Osteoblast (primary cell): ENCODE measurements around the gene NOVA2. TPM values are rescaled to one million over a fixed set of nuclear protein-coding genes. Genes with fewer than 3 reads are reported as not detected.

ENCODE experiments used
- DNase-seq: peaks from one replicate; pipeline ENCODE4 v3.0.0; 2011; ENCODE audit warnings: low spot score, mixed read lengths; ENCODE audit not compliant: insufficient read length; ENCODE audit errors: missing footprints
- H2AFZ ChIP-seq: 2 replicates; pipeline ENCODE4 v1.6.0; 2011; ENCODE audit warnings: mild to moderate bottlenecking, low read length
- H3K27ac ChIP-seq: 2 replicates; pipeline ENCODE4 v1.5.1; 2011; ENCODE audit warnings: mild to moderate bottlenecking, low read depth, low read length, moderate library complexity
- H3K27me3 ChIP-seq: 2 replicates; pipeline ENCODE4 v1.6.0; 2012; ENCODE audit warnings: mild to moderate bottlenecking, control low read depth, inconsistent platforms, low read length, moderate library complexity; ENCODE audit not compliant: insufficient read depth
- H3K36me3 ChIP-seq: 2 replicates; pipeline ENCODE4 v1.5.1; 2011; ENCODE audit warnings: mild to moderate bottlenecking, low read length, control low read depth, moderate library complexity; ENCODE audit not compliant: insufficient read depth
- H3K4me1 ChIP-seq: 2 replicates; pipeline ENCODE4 v1.5.1; 2011; ENCODE audit warnings: mild to moderate bottlenecking, low read length, control low read depth, moderate library complexity; ENCODE audit not compliant: insufficient read depth
- H3K4me2 ChIP-seq: 2 replicates; pipeline ENCODE4 v1.6.0; 2011; ENCODE audit warnings: mild to moderate bottlenecking, low read length; ENCODE audit not compliant: insufficient read depth
- H3K4me3 ChIP-seq: fragments of 200-600 bp; sonication (generic); 3 replicates; pipeline ENCODE4 v1.5.1; 2012; ENCODE audit warnings: mild to moderate bottlenecking, low read length, inconsistent platforms; ENCODE audit not compliant: insufficient read depth
- H3K79me2 ChIP-seq: 2 replicates; pipeline ENCODE4 v1.6.0; 2012; ENCODE audit warnings: mild to moderate bottlenecking, low read length, control low read depth, inconsistent platforms; ENCODE audit not compliant: insufficient read depth
- H3K9me3 ChIP-seq: 2 replicates; pipeline ENCODE4 v1.5.1; 2011; ENCODE audit warnings: low read depth, low read length, control low read depth
- H4K20me1 ChIP-seq: 2 replicates; pipeline ENCODE4 v1.6.0; 2012; ENCODE audit warnings: mild to moderate bottlenecking, low read length, control low read depth; ENCODE audit not compliant: insufficient read depth
- CTCF ChIP-seq: IDR thresholded peaks from 2 replicates; pipeline ENCODE4 v1.5.1; 2011; ENCODE audit warnings: mild to moderate bottlenecking, low read depth, low read length, moderate library complexity; ENCODE audit errors: extremely low read depth
- total RNA-seq: library from RNA; depleted of rRNA; stranded (reverse); fragments of >200 nt; gene quantifications from 2 replicates; pipeline ENCODE4 v1.2.3, GENCODE V29; 2012

Gene NOVA2
- total RNA-seq, 1 donor: not detected

DNA sequence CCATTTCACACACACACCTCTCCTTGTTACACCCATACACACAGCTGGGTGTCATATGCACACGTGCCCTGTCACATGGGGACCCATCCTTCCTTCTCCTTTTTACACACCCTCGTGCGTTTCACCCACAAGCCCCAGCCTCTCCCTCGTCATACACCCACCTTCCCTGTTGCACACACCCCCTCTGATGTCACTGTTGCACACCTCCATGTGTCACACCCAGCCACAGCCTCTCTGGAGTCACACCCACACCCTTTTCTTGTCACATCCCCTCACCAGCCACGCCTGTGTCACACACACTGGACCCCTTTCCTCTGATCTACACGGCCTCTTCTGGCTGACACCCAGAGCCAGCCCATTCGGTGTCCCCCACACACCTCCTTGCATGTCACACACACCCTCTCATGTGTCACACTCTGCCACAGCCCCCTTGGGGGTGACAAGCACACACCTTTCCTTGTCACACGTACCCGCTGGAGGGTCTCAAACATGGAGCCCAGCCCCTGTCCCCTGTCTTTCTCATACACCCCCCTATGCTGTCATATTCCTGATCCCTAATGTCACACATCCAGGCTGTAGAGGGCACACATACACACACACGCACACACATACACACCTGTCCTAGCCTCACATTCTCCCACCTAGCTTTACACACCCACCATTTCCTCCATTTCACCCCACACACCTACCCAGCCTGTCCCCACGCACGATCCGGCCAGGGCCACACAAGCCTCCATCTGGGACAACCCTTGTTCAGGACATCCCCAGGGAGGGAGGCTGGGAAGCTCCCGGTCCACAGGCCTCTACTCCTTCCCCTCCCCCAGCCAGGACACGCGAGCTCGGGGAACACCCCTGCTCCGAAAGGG, 1.4 kb downstream of the NOVA2 start:
- Histone ChIP-seq H3K36me3 (no peaks in the 10 kb centered on the region), H4K20me1 (no peaks in the 10 kb centered on the region), H2AFZ (no peak overlapping the region), H3K9me3 (no peaks in the 10 kb centered on the region), H3K27me3 (peaks cover 48% of the 10 kb centered on the region), H3K4me2 (no peak overlapping the region), H3K27ac (no peak overlapping the region), H3K79me2 (no peaks in the 10 kb centered on the region), H3K4me1 (no peaks in the 10 kb centered on the region), H3K4me3 (no peak overlapping the region)
- peak; percentile 83 for DNase-seq
- TF ChIP-seq CTCF: no peak

- H4K20me1 ChIP-seq: no peaks in the 10 kb centered on the region
Measured at GRCh38 chr19:45971260-45971902, 2.3 kb downstream of the NOVA2 start.

GRCh38 chr19:45969676-45970075, 4.0 kb downstream of the NOVA2 start:
- Histone ChIP-seq H3K4me3 (no peak overlapping the region), H3K36me3 (no peaks in the 10 kb centered on the region), H3K9me3 (no peaks in the 10 kb centered on the region), H3K27ac (no peak overlapping the region), H4K20me1 (no peaks in the 10 kb centered on the region), H3K79me2 (no peaks in the 10 kb centered on the region), H3K4me1 (no peaks in the 10 kb centered on the region), H2AFZ (no peak overlapping the region), H3K27me3 (peaks cover 43% of the 10 kb centered on the region), H3K4me2 (no peak overlapping the region)
- DNase-seq: no peak
- no peak for TF ChIP-seq CTCF

More at GRCh38 chr19:45971260-45971902, 2.3 kb downstream of the NOVA2 start:
- no peaks in the 10 kb centered on the region for H3K4me1 ChIP-seq
- H3K27ac ChIP-seq: no peak overlapping the region
- H3K9me3 ChIP-seq: no peaks in the 10 kb centered on the region
- H2AFZ ChIP-seq: no peak overlapping the region
- H3K4me2 ChIP-seq: no peak overlapping the region
- H3K27me3 ChIP-seq: peaks cover 48% of the 10 kb centered on the region
- no peak for TF ChIP-seq CTCF
- no peaks in the 10 kb centered on the region for H3K36me3 ChIP-seq
- H3K79me2 ChIP-seq: no peaks in the 10 kb centered on the region
- H3K4me3 ChIP-seq: no peak overlapping the region
- DNase-seq: peak; percentile 69

DNA sequence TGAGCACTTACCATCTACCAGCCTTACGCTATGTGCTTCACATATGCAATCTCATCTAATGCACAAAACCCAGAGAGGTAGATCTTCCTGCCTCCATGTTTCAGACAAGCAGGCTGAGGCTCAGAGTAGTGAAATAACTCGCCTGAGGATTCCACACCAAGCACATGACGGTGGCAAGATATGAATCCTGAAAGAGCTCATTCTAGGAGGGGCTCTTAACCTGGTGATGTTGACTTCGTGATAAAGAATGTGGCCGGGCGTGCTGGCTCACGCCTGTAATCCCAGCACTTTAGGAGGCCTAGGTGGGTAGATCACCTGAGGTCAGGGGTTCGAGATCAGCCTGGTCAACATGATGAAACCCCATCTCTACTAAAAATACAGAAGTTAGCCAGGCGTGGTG, 5.0 kb downstream of the NOVA2 start:
- Histone ChIP-seq H3K27ac (no peak overlapping the region), H3K79me2 (no peaks in the 10 kb centered on the region), H3K27me3 (peaks cover 34% of the 10 kb centered on the region), H4K20me1 (no peaks in the 10 kb centered on the region), H3K4me3 (no peak overlapping the region), H3K9me3 (no peaks in the 10 kb centered on the region), H3K36me3 (no peaks in the 10 kb centered on the region), H3K4me2 (no peak overlapping the region), H2AFZ (no peak overlapping the region), H3K4me1 (no peaks in the 10 kb centered on the region)
- no peak for DNase-seq
- TF ChIP-seq CTCF: no peak
